Right lobe of liver (tissue), 6 donors: Measurements from ENCODE around the gene TMUB2. TPM values are rescaled to one million over a fixed set of nuclear protein-coding genes. Genes with fewer than 3 reads are reported as not detected.

ENCODE experiments used
- ATAC-seq, 4 donors: fragments of 200-7000 bp; cut with Tn5 transposase; one replicate each; pipeline ENCODE4 v1.9.1; 2020; ENCODE audit warnings: mild to moderate bottlenecking in 4 of 4, moderate library complexity in 4 of 4
- DNase-seq, 3 donors: peaks; one replicate each; pipeline ENCODE4 v3.0.0-alpha.2; 2020
- H3K27ac ChIP-seq, 3 donors: fragments of 200-600 bp; one replicate each; pipeline ENCODE4 v1.8.0; 2022
- H3K27me3 ChIP-seq, 2 donors: fragments of 200-600 bp; one replicate each; pipeline ENCODE4 v1.8.0; 2022
- H3K36me3 ChIP-seq, 4 donors: fragments of 200-600 bp; sonication (generic) in 1 of 4; one replicate each; pipeline versions ENCODE4 v1.5.1 to v1.8.0; 2017 to 2022; ENCODE audit warnings: control low read depth in 1 of 4
- H3K4me1 ChIP-seq, 4 donors: fragments of 200-600 bp; sonication (generic) in 1 of 4; one replicate each; pipeline versions ENCODE4 v1.5.1 to v1.8.0; 2017 to 2022; ENCODE audit warnings: control low read depth in 1 of 4
- H3K4me3 ChIP-seq, 3 donors: fragments of 200-600 bp; one replicate each; pipeline ENCODE4 v1.8.0; 2022
- H3K9me3 ChIP-seq, 4 donors: fragments of 200-600 bp; sonication (generic) in 1 of 4; one replicate each; pipeline versions ENCODE4 v1.5.1 to v1.8.0; 2017 to 2022; ENCODE audit warnings: control low read depth in 1 of 4
- CTCF ChIP-seq, 4 donors: fragments of 200-600 bp in 3 of 4; fragments of 450-650 bp in 1 of 4; IDR thresholded peaks; one replicate each; pipeline versions ENCODE4 v1.5.1 to v1.8.0; 2016 to 2022; ENCODE audit warnings: antibody characterized with exemption in 4 of 4, mild to moderate bottlenecking in 2 of 4
- POLR2A ChIP-seq: fragments of 450-650 bp; IDR thresholded peaks from one replicate; pipeline ENCODE4 v1.6.1; 2017; ENCODE audit warnings: antibody characterized with exemption, mild to moderate bottlenecking
- WGBS: methylation state at CpG from one replicate; pipeline ENCODE4 v1.1.6; 2018; ENCODE audit warnings: low coverage, low lambda C conversion rate; ENCODE audit not compliant: insufficient coverage; ENCODE audit errors: missing lambda C conversion rate; 5-methylcytosine and 5-hydroxymethylcytosine counted together
- intact Hi-C, 2 donors: fragments of 100-400 bp; cut with DNase I; formaldehyde crosslinking; loops; one replicate each; pipeline versions ENCODE4 v1.11.2 to v1.14.1; 2022
- total RNA-seq, 6 experiments: library from RNA; depleted of rRNA in 2 of 6; stranded (reverse); fragments of >200 nt in 2 of 6; fragmentation: NEBNext Ultra II Directional in 3 of 6; extraction: Animal tissue kit (Norgen Biotek cat#: 25700) in 3 of 6; gene quantifications; one replicate each; pipeline versions ENCODE4 v1.1.0 to v1.2.4, GENCODE V29; 2016 to 2023
- donor health status: DM: no; HTN: yes; CAD: no.
- donor health status: DM: no; HTN: no; CAD: no.
- donor health status: DM: no; HTN: no; CAD: no.
- donor health status: DM: no; HTN: yes; CAD: no.
- donor health status: DM: no; HTN: yes; CAD: no.

The TMUB2 gene
- total RNA-seq, 6 experiments from 2014 or later: 13.8 to 18.0 (median 15.7) TPM

- ATAC-seq (no peak), DNase-seq (no peak)
- H3K36me3 ChIP-seq: peaks cover 0 to 38% (median 13%) of the 10 kb centered on the region in 4 donors
- 74% methylated on average over 4 of the region's 10 CpGs for WGBS
- no peak overlapping the region for H3K27ac ChIP-seq
- TF ChIP-seq CTCF (IDR thresholded peaks at IDR 0.05) (no peak), POLR2A (no peak)
- intact Hi-C loops: loop anchor here in 1 of 2 donors (10.0 kb wide), 1 partner anchor 56 kb away; no protein-coding TSS in a partner anchor
- no peak overlapping the region for H3K4me3 ChIP-seq
- H3K4me1 ChIP-seq: peaks cover 0 to 11% (median 6%) of the 10 kb centered on the region in 4 donors
- H3K9me3 ChIP-seq: no peaks in the 10 kb centered on the region
- H3K27me3 ChIP-seq: no peaks in the 10 kb centered on the region
Measured at GRCh38 chr17:44190481-44190880, 3.7 kb downstream of the TMUB2 start.

- Histone ChIP-seq H3K36me3 (peaks cover 0 to 45% (median 16%) of the 10 kb centered on the region in 4 donors), H3K9me3 (no peaks in the 10 kb centered on the region), H3K4me3 (no peak overlapping the region), H3K4me1 (peaks cover 0 to 9% (median 5%) of the 10 kb centered on the region in 4 donors), H3K27me3 (no peaks in the 10 kb centered on the region), H3K27ac (no peak overlapping the region)
- intact Hi-C loops: loop anchor here in 1 of 2 donors (10.0 kb wide), 1 partner anchor 57 kb away; no protein-coding TSS in a partner anchor
- DNase-seq (no peak), ATAC-seq (no peak)
- 78% methylated on average over 5 of the region's 5 CpGs for WGBS
- TF ChIP-seq CTCF (IDR thresholded peaks at IDR 0.05) (no peak), POLR2A (no peak)
Measured at GRCh38 chr17:44191369-44191768, 4.6 kb downstream of the TMUB2 start.

GRCh38 chr17:44191941-44192496 is 5.2 kb downstream of the TMUB2 start:
- Histone ChIP-seq H3K4me1 (peaks cover 0 to 9% (median 5%) of the 10 kb centered on the region in 4 donors), H3K36me3 (peaks cover 0 to 50% (median 16%) of the 10 kb centered on the region in 4 donors), H3K9me3 (no peaks in the 10 kb centered on the region), H3K27ac (no peak overlapping the region), H3K4me3 (no peak overlapping the region), H3K27me3 (no peaks in the 10 kb centered on the region)
- TF ChIP-seq CTCF (IDR thresholded peaks at IDR 0.05) (no peak), POLR2A (no peak)
- DNase-seq (no peak), ATAC-seq (peak in 1 of 4 donors; percentile 18)
- WGBS: 70% methylated on average over 2 of the region's 7 CpGs
- intact Hi-C loops: loop anchor here in 1 of 2 donors (10.0 kb wide), 1 partner anchor 57 kb away; no protein-coding TSS in a partner anchor

- Histone ChIP-seq H3K9me3 (no peaks in the 10 kb centered on the region), H3K4me3 (no peak overlapping the region), H3K4me1 (peaks cover 0 to 7% (median 2%) of the 10 kb centered on the region in 4 donors), H3K27me3 (no peaks in the 10 kb centered on the region), H3K27ac (no peak overlapping the region), H3K36me3 (peaks cover 0 to 54% (median 16%) of the 10 kb centered on the region in 4 donors)
- no peak for TF ChIP-seq POLR2A
- TF ChIP-seq CTCF (IDR thresholded peaks at IDR 0.05): no peak
- WGBS: no CpG with 5 or more reads among the region's 5 CpGs
- intact Hi-C loops: loop anchor here in 1 of 2 donors (10.0 kb wide), 1 partner anchor 58 kb away; no protein-coding TSS in a partner anchor
- DNase-seq (no peak), ATAC-seq (no peak)
Measured at GRCh38 chr17:44192750-44193149, 6.0 kb downstream of the TMUB2 start.
